GM19099 (cell line): ENCODE measurements around the gene CAMK1D.

Source experiments
- POLR2A ChIP-seq: IDR thresholded peaks from 3 replicates; pipeline ENCODE4 v1.6.1; 2011; ENCODE audit warnings: low read depth; ENCODE audit not compliant: insufficient read length; ENCODE audit errors: extremely low read depth

Gene CAMK1D

GRCh38 chr10:12538491-12538995 is 189.2 kb downstream of the CAMK1D start:
- TF ChIP-seq POLR2A, result no peak

- no peak for TF ChIP-seq POLR2A
These were observed 190.2 kb downstream of the CAMK1D start for GRCh38 chr10:12539350-12540164.

GRCh38 chr10:12540341-12540781 is 191.0 kb downstream of the CAMK1D start:
- no peak for TF ChIP-seq POLR2A

- no peak for TF ChIP-seq POLR2A
These were observed 192.2 kb downstream of the CAMK1D start for GRCh38 chr10:12541446-12542067.

GRCh38 chr10:12542133-12542670 is 192.9 kb downstream of the CAMK1D start:
- TF ChIP-seq POLR2A, result no peak

- TF ChIP-seq POLR2A, result no peak
These were observed 194.2 kb downstream of the CAMK1D start for GRCh38 chr10:12543589-12543988.

GRCh38 chr10:12547301-12547771 is 198.0 kb downstream of the CAMK1D start:
- TF ChIP-seq POLR2A, result no peak

- no peak for TF ChIP-seq POLR2A
These were observed 199.9 kb downstream of the CAMK1D start for GRCh38 chr10:12549297-12549696.

GRCh38 chr10:12550994-12551393 is 201.6 kb downstream of the CAMK1D start:
- no peak for TF ChIP-seq POLR2A

- no peak for TF ChIP-seq POLR2A
These were observed 206.7 kb downstream of the CAMK1D start for GRCh38 chr10:12556039-12556438.

- no peak for TF ChIP-seq POLR2A
These were observed 210.3 kb downstream of the CAMK1D start for GRCh38 chr10:12559578-12560178.

GRCh38 chr10:12561307-12561706 is 212.0 kb downstream of the CAMK1D start:
- TF ChIP-seq POLR2A, result no peak

- no peak for TF ChIP-seq POLR2A
These were observed 212.4 kb downstream of the CAMK1D start for GRCh38 chr10:12561720-12562119.

GRCh38 chr10:12563489-12563888 is 214.1 kb downstream of the CAMK1D start:
- no peak for TF ChIP-seq POLR2A

- TF ChIP-seq POLR2A, result no peak
These were observed 214.8 kb downstream of the CAMK1D start for GRCh38 chr10:12564173-12564572.
